ENCODE measurements around the gene CXCL9. TPM values are rescaled to one million over a fixed set of nuclear protein-coding genes. Genes with fewer than 3 reads are reported as not detected.
"Not testable (repeated sequence)": the region's sequence is repeated elsewhere in the genome, so short reads cannot be mapped to it uniquely, and the experiment has no call there.

Gene CXCL9
- total RNA-seq, 2 experiments from 2014 or later = 0.15 TPM; not detected in 1

GRCh38 chr4:75985116-75985515, 22.2 kb downstream of the CXCL9 start:
- no peak overlapping the region for H3K4me3 Mint-ChIP-seq
- CTCF ChIA-PET = interaction anchor here (1.4 kb wide), 2 partner anchors 14 to 100 kb away, joined by 3 to 5 read pairs; no protein-coding TSS in a partner anchor
- H3K4me1 Mint-ChIP-seq = peaks cover 29% of the 10 kb centered on the region
- no peaks in the 10 kb centered on the region for H3K27me3 Mint-ChIP-seq
- H3K9me3 Mint-ChIP-seq = peaks cover 5% of the 10 kb centered on the region
- POLR2A ChIA-PET = no interaction called here
- no peak overlapping the region for H3K27ac Mint-ChIP-seq
- no peak for DNase-seq
- H3K36me3 Mint-ChIP-seq (ENCODE audit: low read depth) = peaks cover 41% of the 10 kb centered on the region

- Mint-ChIP-seq H3K27ac (peak overlapping the region; percentile 6), H3K4me3 (no peak overlapping the region), H3K36me3 (ENCODE audit: low read depth) (peaks cover 53% of the 10 kb centered on the region), H3K9me3 (peaks cover 5% of the 10 kb centered on the region), H3K4me1 (no peaks in the 10 kb centered on the region), H3K27me3 (no peaks in the 10 kb centered on the region)
- ChIA-PET POLR2A (no interaction called here), CTCF (interaction anchor here (1.4 kb wide), 1 partner anchor 9 kb away, joined by 3 read pairs; no protein-coding TSS in a partner anchor)
- DNase-seq = no peak
These were observed 26.7 kb downstream of the CXCL9 start for GRCh38 chr4:75980576-75980975.

GRCh38 chr4:75976177-75976576, 31.1 kb downstream of the CXCL9 start:
- H3K27ac Mint-ChIP-seq = no peak overlapping the region
- DNase-seq = no peak
- POLR2A ChIA-PET = no interaction called here
- H3K27me3 Mint-ChIP-seq = no peaks in the 10 kb centered on the region
- no peaks in the 10 kb centered on the region for H3K9me3 Mint-ChIP-seq
- CTCF ChIA-PET = no interaction called here
- no peaks in the 10 kb centered on the region for H3K4me1 Mint-ChIP-seq
- peaks cover 65% of the 10 kb centered on the region for H3K36me3 Mint-ChIP-seq (ENCODE audit: low read depth)
- no peak overlapping the region for H3K4me3 Mint-ChIP-seq

- Mint-ChIP-seq H3K4me3 (no peak overlapping the region), H3K27ac (no peak overlapping the region), H3K27me3 (no peaks in the 10 kb centered on the region), H3K4me1 (no peaks in the 10 kb centered on the region), H3K36me3 (ENCODE audit: low read depth) (peaks cover 69% of the 10 kb centered on the region), H3K9me3 (no peaks in the 10 kb centered on the region)
- CTCF ChIA-PET = no interaction called here
- POLR2A ChIA-PET = no interaction called here
- DNase-seq = no peak
These were observed 33.5 kb downstream of the CXCL9 start for GRCh38 chr4:75973766-75974165.

- Mint-ChIP-seq H3K4me1 (peaks cover 7% of the 10 kb centered on the region), H3K27ac (peak overlapping the region; percentile 1), H3K9me3 (peaks cover 4% of the 10 kb centered on the region), H3K36me3 (ENCODE audit: low read depth) (peaks cover 83% of the 10 kb centered on the region), H3K27me3 (no peaks in the 10 kb centered on the region), H3K4me3 (no peak overlapping the region)
- POLR2A ChIA-PET = no interaction called here
- CTCF ChIA-PET = no interaction called here
- no peak for DNase-seq
These were observed 39.2 kb downstream of the CXCL9 start for GRCh38 chr4:75968084-75968483.

GRCh38 chr4:75963558-75963957, 43.8 kb downstream of the CXCL9 start:
- POLR2A ChIA-PET = no interaction called here
- H3K27me3 Mint-ChIP-seq = no peaks in the 10 kb centered on the region
- H3K27ac Mint-ChIP-seq = no peak overlapping the region

GRCh38 chr4:75962072-75962471, 45.2 kb downstream of the CXCL9 start:
- CTCF ChIA-PET, H3K4me3 Mint-ChIP-seq, H3K4me1 Mint-ChIP-seq, H3K27me3 Mint-ChIP-seq, H3K27ac Mint-ChIP-seq, DNase-seq, H3K9me3 Mint-ChIP-seq, POLR2A ChIA-PET: not testable (repeated sequence)
- peaks cover 91% of the 10 kb centered on the region for H3K36me3 Mint-ChIP-seq (ENCODE audit: low read depth)

More at GRCh38 chr4:75963558-75963957, 43.8 kb downstream of the CXCL9 start:
- H3K4me1 Mint-ChIP-seq = peaks cover 6% of the 10 kb centered on the region
- DNase-seq = no peak
- peaks cover 91% of the 10 kb centered on the region for H3K36me3 Mint-ChIP-seq (ENCODE audit: low read depth)
- H3K4me3 Mint-ChIP-seq = no peak overlapping the region
- CTCF ChIA-PET = no interaction called here
- peaks cover 4% of the 10 kb centered on the region for H3K9me3 Mint-ChIP-seq

GRCh38 chr4:75958546-75958945, 48.8 kb downstream of the CXCL9 start:
- H3K4me3 Mint-ChIP-seq, POLR2A ChIA-PET, DNase-seq, H3K27ac Mint-ChIP-seq, CTCF ChIA-PET, H3K9me3 Mint-ChIP-seq, H3K27me3 Mint-ChIP-seq: not testable (repeated sequence)
- Mint-ChIP-seq H3K4me1 (peaks cover 11% of the 10 kb centered on the region), H3K36me3 (ENCODE audit: low read depth) (peaks cover 86% of the 10 kb centered on the region)

- not testable (repeated sequence) for H3K27me3 Mint-ChIP-seq
These were observed 52.5 kb downstream of the CXCL9 start for GRCh38 chr4:75954811-75955210.

GRCh38 chr4:75953509-75953908, 53.8 kb downstream of the CXCL9 start:
- H3K27me3 Mint-ChIP-seq = no peaks in the 10 kb centered on the region
- H3K9me3 Mint-ChIP-seq = no peaks in the 10 kb centered on the region
- H3K27ac Mint-ChIP-seq = no peak overlapping the region
- no peak for DNase-seq
- peaks cover 11% of the 10 kb centered on the region for H3K4me1 Mint-ChIP-seq
- H3K4me3 Mint-ChIP-seq = no peak overlapping the region
- ChIA-PET POLR2A (interaction anchor here (1.1 kb wide), 1 partner anchor 13 kb away, joined by 3 read pairs; no protein-coding TSS in a partner anchor), CTCF (interaction anchor here (1.5 to 1.9 kb wide), 2 partner anchors 37 to 40 kb away, joined by 4 to 5 read pairs; no protein-coding TSS in a partner anchor)
- H3K36me3 Mint-ChIP-seq (ENCODE audit: low read depth) = peaks cover 66% of the 10 kb centered on the region

More at GRCh38 chr4:75954811-75955210, 52.5 kb downstream of the CXCL9 start:
- H3K9me3 Mint-ChIP-seq, DNase-seq, POLR2A ChIA-PET, H3K4me3 Mint-ChIP-seq, H3K27ac Mint-ChIP-seq: not testable (repeated sequence)
- H3K4me1 Mint-ChIP-seq = peaks cover 11% of the 10 kb centered on the region
- H3K36me3 Mint-ChIP-seq (ENCODE audit: low read depth) = peaks cover 69% of the 10 kb centered on the region
- CTCF ChIA-PET = interaction anchor here (0.6 to 0.9 kb wide), 2 partner anchors 17 to 107 kb away, joined by 3 to 4 read pairs; no protein-coding TSS in a partner anchor

Other genes starting within 250 kb of the CXCL9 start
- under 1 TPM; 0.10 to 0.12 TPM for gene PPEF2, start 105.1 kb downstream of the CXCL9 start, total RNA-seq
- 10 to 100 TPM; 39.6 to 41.1 TPM for gene NAAA, start 66.5 kb downstream of the CXCL9 start, total RNA-seq
- gene SDAD1, start 16.6 kb downstream of the CXCL9 start, total RNA-seq = 10 to 100 TPM; 48.2 to 59.6 TPM
- under 1 TPM; 0.27 to 0.40 TPM for gene CXCL10, start 16.0 kb upstream of the CXCL9 start, total RNA-seq
- not detected for gene CXCL11, start 28.6 kb upstream of the CXCL9 start, total RNA-seq
- not detected for gene ART3, start 67.2 kb upstream of the CXCL9 start, total RNA-seq
- 10 to 100 TPM; 50.3 to 52.5 TPM for gene NUP54, start 140.9 kb upstream of the CXCL9 start, total RNA-seq
- 10 to 100 TPM; 17.0 to 17.8 TPM for gene SCARB2, start 206.3 kb upstream of the CXCL9 start, total RNA-seq
- under 1 TPM in 1 of 2 experiments, not detected in 1; 0.17 TPM for gene FAM47E, start 244.2 kb upstream of the CXCL9 start, total RNA-seq